GM23338 (cell line): ENCODE data around the gene RASIP1. TPM values are rescaled to one million over a fixed set of nuclear protein-coding genes. Genes with fewer than 3 reads are reported as not detected.

Source experiments
- ATAC-seq: fragments of 200-7000 bp; cut with Tn5 transposase; 3 replicates; pipeline ENCODE4 v1.9.1; 2020
- DNase-seq: peaks from one replicate; pipeline ENCODE4 v3.0.0-alpha.2; 2015; ENCODE audit warnings: low spot score
- H2AFZ ChIP-seq: fragments of 200-600 bp; sonication (generic); 2 replicates; pipeline ENCODE4 v1.8.0; 2016; ENCODE audit warnings: antibody characterized with exemption, mild to moderate bottlenecking, moderate library complexity
- H3F3A ChIP-seq: fragments of 200-600 bp; sonication (generic); replicated peaks from 2 replicates; pipeline ENCODE4 v1.8.0; 2017; ENCODE audit warnings: antibody characterized with exemption, mixed run types, low read depth
- H3K27ac ChIP-seq: fragments of 200-600 bp; sonication (generic); 2 replicates; pipeline ENCODE4 v1.6.1; 2016; ENCODE audit warnings: low read depth
- H3K27me3 ChIP-seq: fragments of 200-600 bp; sonication (generic); 2 replicates; pipeline ENCODE4 v1.8.0; 2016; ENCODE audit warnings: mild to moderate bottlenecking, mixed run types, moderate library complexity; ENCODE audit not compliant: insufficient read depth
- H3K36me3 ChIP-seq: fragments of 200-600 bp; sonication (generic); 2 replicates; pipeline ENCODE4 v1.8.0; 2016; ENCODE audit warnings: mild to moderate bottlenecking; ENCODE audit not compliant: insufficient read depth
- H3K4me1 ChIP-seq: fragments of 200-600 bp; sonication (generic); 2 replicates; pipeline ENCODE4 v1.8.0; 2016; ENCODE audit warnings: mild to moderate bottlenecking, moderate library complexity; ENCODE audit not compliant: insufficient read depth
- H3K4me2 ChIP-seq: fragments of 200-600 bp; sonication (generic); 2 replicates; pipeline ENCODE4 v1.7.1; 2017; ENCODE audit warnings: mixed run types
- H3K4me3 ChIP-seq: fragments of 200-600 bp; sonication (generic); 2 replicates; pipeline ENCODE4 v1.6.1; 2016; ENCODE audit warnings: mixed run types
- H3K79me2 ChIP-seq: fragments of 200-600 bp; sonication (generic); replicated peaks from 2 replicates; pipeline ENCODE4 v1.8.0; 2017; ENCODE audit warnings: mild to moderate bottlenecking; ENCODE audit not compliant: insufficient read depth
- H3K9me2 ChIP-seq: fragments of 200-600 bp; sonication (generic); 2 replicates; pipeline ENCODE4 v1.8.0; 2017; ENCODE audit not compliant: insufficient read depth
- H4K20me1 ChIP-seq: fragments of 200-600 bp; sonication (generic); replicated peaks from 2 replicates; pipeline ENCODE4 v1.8.0; 2017; ENCODE audit warnings: mild to moderate bottlenecking; ENCODE audit not compliant: insufficient read depth
- H3K27ac Mint-ChIP-seq: 2 replicates; pipeline ENCODE4 v1.8.0; 2020; ENCODE audit warnings: inconsistent platforms, mild to moderate bottlenecking, moderate library complexity, mixed read lengths
- H3K27me3 Mint-ChIP-seq: 3 replicates; pipeline ENCODE4 v1.8.0; 2022; ENCODE audit warnings: low read depth, mild to moderate bottlenecking, moderate library complexity, mixed read lengths, inconsistent platforms; ENCODE audit not compliant: insufficient read depth, poor library complexity
- H3K36me3 Mint-ChIP-seq: 3 replicates; pipeline ENCODE4 v1.8.0; 2021; ENCODE audit warnings: low read depth, mild to moderate bottlenecking, inconsistent platforms, moderate library complexity, mixed read lengths
- H3K4me1 Mint-ChIP-seq: 3 replicates; pipeline ENCODE4 v1.8.0; 2020; ENCODE audit warnings: mild to moderate bottlenecking, inconsistent platforms, mixed read lengths
- H3K4me3 Mint-ChIP-seq: 3 replicates; pipeline ENCODE4 v1.8.0; 2021; ENCODE audit warnings: moderate library complexity, mild to moderate bottlenecking, inconsistent platforms, mixed read lengths
- H3K9me3 Mint-ChIP-seq: 3 replicates; pipeline ENCODE4 v1.8.0; 2020; ENCODE audit warnings: moderate library complexity, mild to moderate bottlenecking, inconsistent platforms, mixed read lengths
- CREB1 ChIP-seq: fragments of 250-450 bp; sonication (Bioruptor Pico); IDR thresholded peaks from 2 replicates; pipeline ENCODE4 v1.5.0; 2020; ENCODE audit warnings: low read depth, mild to moderate bottlenecking, moderate library complexity
- EZH2 ChIP-seq: fragments of 200-600 bp; sonication (generic); IDR thresholded peaks from one replicate; pipeline ENCODE4 v1.8.0; 2017; ENCODE audit warnings: antibody characterized with exemption, mild to moderate bottlenecking, low read depth; ENCODE audit not compliant: unreplicated experiment
- EZH2phosphoT487 ChIP-seq: fragments of 200-600 bp; sonication (generic); IDR thresholded peaks from one replicate; pipeline ENCODE4 v1.8.1; 2018; ENCODE audit warnings: antibody characterized with exemption; ENCODE audit not compliant: unreplicated experiment
- JUNB ChIP-seq: IDR thresholded peaks from one replicate; pipeline ENCODE4 v1.6.1; 2016; ENCODE audit warnings: antibody characterized with exemption; ENCODE audit not compliant: unreplicated experiment
- NANOG ChIP-seq: IDR thresholded peaks from 2 replicates; pipeline ENCODE4 v1.6.1; 2016; ENCODE audit warnings: antibody characterized with exemption, borderline replicate concordance
- POLR2AphosphoS5 ChIP-seq: IDR thresholded peaks from 2 replicates; pipeline ENCODE4 v1.6.1; 2016; ENCODE audit warnings: antibody characterized with exemption, low read depth
- STAT1 ChIP-seq: IDR thresholded peaks from one replicate; pipeline ENCODE4 v1.6.1; 2016; ENCODE audit warnings: antibody characterized with exemption; ENCODE audit not compliant: unreplicated experiment
- ZNF114 ChIP-seq: fragments of 250-450 bp; sonication (Bioruptor Pico); IDR thresholded peaks from 2 replicates; pipeline ENCODE4 v1.5.0; 2020; ENCODE audit warnings: mild to moderate bottlenecking, moderate library complexity
- ZNF331 ChIP-seq: fragments of 250-450 bp; sonication (Bioruptor Pico); IDR thresholded peaks from 2 replicates; pipeline ENCODE4 v1.5.0; 2020; ENCODE audit warnings: low read depth, mild to moderate bottlenecking, moderate library complexity
- polyA plus RNA-seq: library from polyadenylated mRNA; unstranded; fragments of >200 nt; fragmentation: Nextera tagmentation; extraction: Ambion mirVana; gene quantifications from 2 replicates; pipeline ENCODE4 v1.2.1, GENCODE V29; 2016
- total RNA-seq: library from RNA; depleted of rRNA; stranded (reverse); fragments of >200 nt; shearing (Covaris generic); gene quantifications from 2 replicates; pipeline ENCODE4 v1.2.3, GENCODE V29; 2014
- TF ChIP-seq, protein P1 (sequence below): IDR thresholded peaks from one replicate; pipeline ENCODE4 v1.6.1; 2018; ENCODE audit warnings: antibody characterized with exemption; ENCODE audit not compliant: unreplicated experiment
- TF ChIP-seq, protein P2 (sequence below), 2 experiments: fragments of 200-600 bp in 1 of 2; sonication (generic) in 1 of 2; conservative IDR thresholded peaks; 2 replicates each; pipeline versions ENCODE4 v1.5.1 to v1.6.1; 2016 to 2017; ENCODE audit warnings: antibody characterized with exemption in 2 of 2, low read depth in 2 of 2, mild to moderate bottlenecking in 2 of 2, moderate library complexity in 1 of 2
- TF ChIP-seq, protein P3 (sequence below): IDR thresholded peaks from 2 replicates; pipeline ENCODE4 v1.6.1; 2016; ENCODE audit warnings: antibody characterized with exemption
- TF ChIP-seq, protein P4 (sequence below): fragments of 250-450 bp; sonication (Bioruptor Pico); IDR thresholded peaks from 2 replicates; pipeline ENCODE4 v1.5.0; 2020; ENCODE audit warnings: mild to moderate bottlenecking, moderate library complexity

The RASIP1 gene
- total and polyA plus RNA-seq, 2 experiments from 2014 or later, result 9.2 to 14.8 TPM

DNA sequence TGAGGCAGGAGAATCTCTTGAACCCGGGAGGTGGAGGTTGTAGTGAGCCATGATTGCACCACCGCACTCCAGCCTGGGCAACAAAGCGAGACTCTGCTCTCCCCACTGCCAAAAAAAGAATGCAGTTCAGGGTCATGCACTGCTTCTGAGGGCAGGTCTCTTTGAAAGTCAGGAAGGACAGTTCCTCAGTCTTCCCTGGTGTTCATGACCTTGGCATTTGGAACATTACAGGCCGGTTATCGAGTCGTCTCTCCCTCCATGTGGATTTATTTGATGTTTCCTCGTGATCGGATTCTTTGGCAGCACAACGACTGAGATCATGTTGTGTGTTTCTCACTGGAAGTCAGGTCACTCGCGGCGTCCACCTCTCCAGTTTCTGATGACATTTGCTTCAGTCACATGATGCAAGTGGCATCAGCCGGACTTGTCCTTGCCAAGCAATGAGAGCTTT, 32.1 kb upstream of the RASIP1 start:
- ATAC-seq, result no peak
- no peaks in the 10 kb centered on the region for H3K27me3 ChIP-seq
- no peak for DNase-seq
- Mint-ChIP-seq H3K27me3 (peaks cover 4% of the 10 kb centered on the region), H3K4me3 (no peak overlapping the region; the same call in 2 of the 3 replicates), H3K36me3 (no peaks in the 10 kb centered on the region), H3K27ac (no peak overlapping the region), H3K9me3 (no peaks in the 10 kb centered on the region), H3K4me1 (peaks cover 8% of the 10 kb centered on the region)
- no peak overlapping the region for H3K4me2 ChIP-seq
- H3K4me3 ChIP-seq, result no peak overlapping the region
- TF ChIP-seq, protein P1, sequence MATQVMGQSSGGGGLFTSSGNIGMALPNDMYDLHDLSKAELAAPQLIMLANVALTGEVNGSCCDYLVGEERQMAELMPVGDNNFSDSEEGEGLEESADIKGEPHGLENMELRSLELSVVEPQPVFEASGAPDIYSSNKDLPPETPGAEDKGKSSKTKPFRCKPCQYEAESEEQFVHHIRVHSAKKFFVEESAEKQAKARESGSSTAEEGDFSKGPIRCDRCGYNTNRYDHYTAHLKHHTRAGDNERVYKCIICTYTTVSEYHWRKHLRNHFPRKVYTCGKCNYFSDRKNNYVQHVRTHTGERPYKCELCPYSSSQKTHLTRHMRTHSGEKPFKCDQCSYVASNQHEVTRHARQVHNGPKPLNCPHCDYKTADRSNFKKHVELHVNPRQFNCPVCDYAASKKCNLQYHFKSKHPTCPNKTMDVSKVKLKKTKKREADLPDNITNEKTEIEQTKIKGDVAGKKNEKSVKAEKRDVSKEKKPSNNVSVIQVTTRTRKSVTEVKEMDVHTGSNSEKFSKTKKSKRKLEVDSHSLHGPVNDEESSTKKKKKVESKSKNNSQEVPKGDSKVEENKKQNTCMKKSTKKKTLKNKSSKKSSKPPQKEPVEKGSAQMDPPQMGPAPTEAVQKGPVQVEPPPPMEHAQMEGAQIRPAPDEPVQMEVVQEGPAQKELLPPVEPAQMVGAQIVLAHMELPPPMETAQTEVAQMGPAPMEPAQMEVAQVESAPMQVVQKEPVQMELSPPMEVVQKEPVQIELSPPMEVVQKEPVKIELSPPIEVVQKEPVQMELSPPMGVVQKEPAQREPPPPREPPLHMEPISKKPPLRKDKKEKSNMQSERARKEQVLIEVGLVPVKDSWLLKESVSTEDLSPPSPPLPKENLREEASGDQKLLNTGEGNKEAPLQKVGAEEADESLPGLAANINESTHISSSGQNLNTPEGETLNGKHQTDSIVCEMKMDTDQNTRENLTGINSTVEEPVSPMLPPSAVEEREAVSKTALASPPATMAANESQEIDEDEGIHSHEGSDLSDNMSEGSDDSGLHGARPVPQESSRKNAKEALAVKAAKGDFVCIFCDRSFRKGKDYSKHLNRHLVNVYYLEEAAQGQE, result no peak
- TF ChIP-seq, protein P2, sequence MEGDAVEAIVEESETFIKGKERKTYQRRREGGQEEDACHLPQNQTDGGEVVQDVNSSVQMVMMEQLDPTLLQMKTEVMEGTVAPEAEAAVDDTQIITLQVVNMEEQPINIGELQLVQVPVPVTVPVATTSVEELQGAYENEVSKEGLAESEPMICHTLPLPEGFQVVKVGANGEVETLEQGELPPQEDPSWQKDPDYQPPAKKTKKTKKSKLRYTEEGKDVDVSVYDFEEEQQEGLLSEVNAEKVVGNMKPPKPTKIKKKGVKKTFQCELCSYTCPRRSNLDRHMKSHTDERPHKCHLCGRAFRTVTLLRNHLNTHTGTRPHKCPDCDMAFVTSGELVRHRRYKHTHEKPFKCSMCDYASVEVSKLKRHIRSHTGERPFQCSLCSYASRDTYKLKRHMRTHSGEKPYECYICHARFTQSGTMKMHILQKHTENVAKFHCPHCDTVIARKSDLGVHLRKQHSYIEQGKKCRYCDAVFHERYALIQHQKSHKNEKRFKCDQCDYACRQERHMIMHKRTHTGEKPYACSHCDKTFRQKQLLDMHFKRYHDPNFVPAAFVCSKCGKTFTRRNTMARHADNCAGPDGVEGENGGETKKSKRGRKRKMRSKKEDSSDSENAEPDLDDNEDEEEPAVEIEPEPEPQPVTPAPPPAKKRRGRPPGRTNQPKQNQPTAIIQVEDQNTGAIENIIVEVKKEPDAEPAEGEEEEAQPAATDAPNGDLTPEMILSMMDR (conservative IDR thresholded peaks at IDR 0.05; ENCODE audit: low read depth in 2 of 2), result no peak
- TF ChIP-seq CREB1 (CRISPR knock-in tag), result no peak
- no peak for TF ChIP-seq JUNB
- no peak for TF ChIP-seq POLR2AphosphoS5
- TF ChIP-seq, protein P3, sequence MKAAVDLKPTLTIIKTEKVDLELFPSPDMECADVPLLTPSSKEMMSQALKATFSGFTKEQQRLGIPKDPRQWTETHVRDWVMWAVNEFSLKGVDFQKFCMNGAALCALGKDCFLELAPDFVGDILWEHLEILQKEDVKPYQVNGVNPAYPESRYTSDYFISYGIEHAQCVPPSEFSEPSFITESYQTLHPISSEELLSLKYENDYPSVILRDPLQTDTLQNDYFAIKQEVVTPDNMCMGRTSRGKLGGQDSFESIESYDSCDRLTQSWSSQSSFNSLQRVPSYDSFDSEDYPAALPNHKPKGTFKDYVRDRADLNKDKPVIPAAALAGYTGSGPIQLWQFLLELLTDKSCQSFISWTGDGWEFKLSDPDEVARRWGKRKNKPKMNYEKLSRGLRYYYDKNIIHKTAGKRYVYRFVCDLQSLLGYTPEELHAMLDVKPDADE, result no peak
- no peak for TF ChIP-seq STAT1
- no peak for TF ChIP-seq EZH2phosphoT487
- TF ChIP-seq, protein P4, sequence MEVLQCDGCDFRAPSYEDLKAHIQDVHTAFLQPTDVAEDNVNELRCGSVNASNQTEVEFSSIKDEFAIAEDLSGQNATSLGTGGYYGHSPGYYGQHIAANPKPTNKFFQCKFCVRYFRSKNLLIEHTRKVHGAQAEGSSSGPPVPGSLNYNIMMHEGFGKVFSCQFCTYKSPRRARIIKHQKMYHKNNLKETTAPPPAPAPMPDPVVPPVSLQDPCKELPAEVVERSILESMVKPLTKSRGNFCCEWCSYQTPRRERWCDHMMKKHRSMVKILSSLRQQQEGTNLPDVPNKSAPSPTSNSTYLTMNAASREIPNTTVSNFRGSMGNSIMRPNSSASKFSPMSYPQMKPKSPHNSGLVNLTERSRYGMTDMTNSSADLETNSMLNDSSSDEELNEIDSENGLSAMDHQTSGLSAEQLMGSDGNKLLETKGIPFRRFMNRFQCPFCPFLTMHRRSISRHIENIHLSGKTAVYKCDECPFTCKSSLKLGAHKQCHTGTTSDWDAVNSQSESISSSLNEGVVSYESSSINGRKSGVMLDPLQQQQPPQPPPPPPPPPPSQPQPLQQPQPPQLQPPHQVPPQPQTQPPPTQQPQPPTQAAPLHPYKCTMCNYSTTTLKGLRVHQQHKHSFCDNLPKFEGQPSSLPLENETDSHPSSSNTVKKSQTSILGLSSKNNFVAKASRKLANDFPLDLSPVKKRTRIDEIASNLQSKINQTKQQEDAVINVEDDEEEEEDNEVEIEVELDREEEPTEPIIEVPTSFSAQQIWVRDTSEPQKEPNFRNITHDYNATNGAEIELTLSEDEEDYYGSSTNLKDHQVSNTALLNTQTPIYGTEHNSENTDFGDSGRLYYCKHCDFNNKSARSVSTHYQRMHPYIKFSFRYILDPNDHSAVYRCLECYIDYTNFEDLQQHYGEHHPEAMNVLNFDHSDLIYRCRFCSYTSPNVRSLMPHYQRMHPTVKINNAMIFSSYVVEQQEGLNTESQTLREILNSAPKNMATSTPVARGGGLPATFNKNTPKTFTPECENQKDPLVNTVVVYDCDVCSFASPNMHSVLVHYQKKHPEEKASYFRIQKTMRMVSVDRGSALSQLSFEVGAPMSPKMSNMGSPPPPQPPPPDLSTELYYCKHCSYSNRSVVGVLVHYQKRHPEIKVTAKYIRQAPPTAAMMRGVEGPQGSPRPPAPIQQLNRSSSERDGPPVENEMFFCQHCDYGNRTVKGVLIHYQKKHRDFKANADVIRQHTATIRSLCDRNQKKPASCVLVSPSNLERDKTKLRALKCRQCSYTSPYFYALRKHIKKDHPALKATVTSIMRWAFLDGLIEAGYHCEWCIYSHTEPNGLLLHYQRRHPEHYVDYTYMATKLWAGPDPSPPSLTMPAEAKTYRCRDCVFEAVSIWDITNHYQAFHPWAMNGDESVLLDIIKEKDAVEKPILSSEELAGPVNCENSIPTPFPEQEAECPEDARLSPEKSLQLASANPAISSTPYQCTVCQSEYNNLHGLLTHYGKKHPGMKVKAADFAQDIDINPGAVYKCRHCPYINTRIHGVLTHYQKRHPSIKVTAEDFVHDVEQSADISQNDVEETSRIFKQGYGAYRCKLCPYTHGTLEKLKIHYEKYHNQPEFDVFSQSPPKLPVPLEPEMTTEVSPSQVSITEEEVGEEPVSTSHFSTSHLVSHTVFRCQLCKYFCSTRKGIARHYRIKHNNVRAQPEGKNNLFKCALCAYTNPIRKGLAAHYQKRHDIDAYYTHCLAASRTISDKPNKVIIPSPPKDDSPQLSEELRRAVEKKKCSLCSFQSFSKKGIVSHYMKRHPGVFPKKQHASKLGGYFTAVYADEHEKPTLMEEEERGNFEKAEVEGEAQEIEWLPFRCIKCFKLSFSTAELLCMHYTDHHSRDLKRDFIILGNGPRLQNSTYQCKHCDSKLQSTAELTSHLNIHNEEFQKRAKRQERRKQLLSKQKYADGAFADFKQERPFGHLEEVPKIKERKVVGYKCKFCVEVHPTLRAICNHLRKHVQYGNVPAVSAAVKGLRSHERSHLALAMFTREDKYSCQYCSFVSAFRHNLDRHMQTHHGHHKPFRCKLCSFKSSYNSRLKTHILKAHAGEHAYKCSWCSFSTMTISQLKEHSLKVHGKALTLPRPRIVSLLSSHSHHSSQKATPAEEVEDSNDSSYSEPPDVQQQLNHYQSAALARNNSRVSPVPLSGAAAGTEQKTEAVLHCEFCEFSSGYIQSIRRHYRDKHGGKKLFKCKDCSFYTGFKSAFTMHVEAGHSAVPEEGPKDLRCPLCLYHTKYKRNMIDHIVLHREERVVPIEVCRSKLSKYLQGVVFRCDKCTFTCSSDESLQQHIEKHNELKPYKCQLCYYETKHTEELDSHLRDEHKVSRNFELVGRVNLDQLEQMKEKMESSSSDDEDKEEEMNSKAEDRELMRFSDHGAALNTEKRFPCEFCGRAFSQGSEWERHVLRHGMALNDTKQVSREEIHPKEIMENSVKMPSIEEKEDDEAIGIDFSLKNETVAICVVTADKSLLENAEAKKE (CRISPR knock-in tag), result no peak
- no peak for TF ChIP-seq NANOG
- no peak for TF ChIP-seq EZH2
- no peak for TF ChIP-seq ZNF114 (CRISPR knock-in tag)
- TF ChIP-seq ZNF331 (CRISPR knock-in tag), result no peak
- H4K20me1 ChIP-seq, result no peaks in the 10 kb centered on the region
- H3K79me2 ChIP-seq, result no peaks in the 10 kb centered on the region
- H3K36me3 ChIP-seq, result no peaks in the 10 kb centered on the region
- H3F3A ChIP-seq, result no peaks in the 10 kb centered on the region
- no peak overlapping the region for H3K27ac ChIP-seq
- no peaks in the 10 kb centered on the region for H3K4me1 ChIP-seq
- H3K9me2 ChIP-seq, result no peaks in the 10 kb centered on the region
- no peak overlapping the region for H2AFZ ChIP-seq
